ENCODE results near the gene TGFBR3L.

DNA sequence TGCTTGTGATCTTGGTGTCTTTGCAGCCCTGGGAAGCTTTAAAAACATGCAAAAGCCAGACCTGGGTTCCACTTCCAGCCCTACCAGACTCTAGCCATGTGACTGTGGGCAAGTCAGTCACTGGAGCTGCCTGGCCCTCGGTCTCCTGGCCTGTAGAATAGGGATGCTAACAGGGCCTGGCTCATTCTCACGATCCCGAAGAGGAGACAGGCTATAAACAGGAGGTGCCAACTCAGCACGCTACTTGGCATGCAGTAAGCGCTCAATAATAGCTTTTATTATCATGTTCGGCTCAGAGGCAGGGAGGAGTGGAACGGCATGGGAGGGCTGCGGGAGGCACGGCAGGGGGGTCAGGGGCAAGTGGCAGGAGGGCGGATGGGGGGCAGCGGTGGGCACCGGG, 9.6 kb downstream of the TGFBR3L start:
- no peak for TF ChIP-seq SUZ12 (IDR thresholded peaks at IDR 0.05; ENCODE audit: extremely low read depth, insufficient read depth, insufficient read length)
- TF ChIP-seq ZNF274 (IDR thresholded peaks at IDR 0.05; ENCODE audit: low read depth, low read length), result no peak
